ENCODE data around the gene TEX11. TPM values are rescaled to one million over a fixed set of nuclear protein-coding genes. Genes with fewer than 3 reads are reported as not detected.

TEX11 gene
- total RNA-seq, 1 experiment from 2014 or later: 0.03 TPM

DNA sequence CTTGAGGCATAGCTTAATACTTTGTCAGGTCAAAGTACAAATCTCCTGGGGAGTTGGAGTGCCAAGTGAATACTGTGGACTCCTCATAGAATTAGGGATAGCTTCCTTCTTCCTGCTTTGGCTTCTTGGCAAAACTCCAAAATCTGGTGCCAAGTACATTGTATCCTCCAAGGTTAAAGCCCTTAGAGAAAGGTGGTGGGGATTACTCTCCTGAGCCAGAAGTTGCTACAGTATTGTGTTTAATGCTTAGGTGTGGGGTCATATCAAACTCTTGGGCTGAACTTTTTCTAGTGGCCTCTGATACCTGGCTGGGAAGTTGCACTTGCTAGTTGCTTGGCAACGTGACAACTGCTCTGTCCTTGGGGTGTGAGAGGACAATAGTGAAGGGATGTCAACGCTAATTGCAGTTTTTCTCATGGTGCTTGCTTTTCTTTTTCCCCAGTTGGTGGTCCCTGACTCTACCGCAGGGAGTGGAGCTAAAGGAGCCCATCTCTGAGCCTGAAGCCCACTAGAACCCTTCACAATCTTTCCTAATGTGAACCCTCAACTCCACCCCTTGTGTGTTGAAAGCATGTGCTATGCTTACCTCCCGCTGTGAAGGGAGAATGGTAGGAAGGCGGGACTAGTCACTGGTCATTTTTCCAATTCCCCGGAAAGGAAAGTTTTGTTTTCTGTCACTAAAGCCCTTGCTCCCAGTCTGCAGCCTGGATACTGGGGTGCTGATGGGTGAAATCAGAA is 428.4 kb downstream of the TEX11 start:
- no peaks in the 10 kb centered on the region for H3K27me3 ChIP-seq (ENCODE audit: control insufficient read depth, insufficient read depth, low read length)
- peaks cover 2% of the 10 kb centered on the region for H3K36me3 ChIP-seq (replicated peaks; ENCODE audit: control insufficient read depth, insufficient read depth, low read length)
- DNase-seq: no peak
- H3K4me3 ChIP-seq (ENCODE audit: insufficient read depth, low read depth, low read length): no peak overlapping the region

DNA sequence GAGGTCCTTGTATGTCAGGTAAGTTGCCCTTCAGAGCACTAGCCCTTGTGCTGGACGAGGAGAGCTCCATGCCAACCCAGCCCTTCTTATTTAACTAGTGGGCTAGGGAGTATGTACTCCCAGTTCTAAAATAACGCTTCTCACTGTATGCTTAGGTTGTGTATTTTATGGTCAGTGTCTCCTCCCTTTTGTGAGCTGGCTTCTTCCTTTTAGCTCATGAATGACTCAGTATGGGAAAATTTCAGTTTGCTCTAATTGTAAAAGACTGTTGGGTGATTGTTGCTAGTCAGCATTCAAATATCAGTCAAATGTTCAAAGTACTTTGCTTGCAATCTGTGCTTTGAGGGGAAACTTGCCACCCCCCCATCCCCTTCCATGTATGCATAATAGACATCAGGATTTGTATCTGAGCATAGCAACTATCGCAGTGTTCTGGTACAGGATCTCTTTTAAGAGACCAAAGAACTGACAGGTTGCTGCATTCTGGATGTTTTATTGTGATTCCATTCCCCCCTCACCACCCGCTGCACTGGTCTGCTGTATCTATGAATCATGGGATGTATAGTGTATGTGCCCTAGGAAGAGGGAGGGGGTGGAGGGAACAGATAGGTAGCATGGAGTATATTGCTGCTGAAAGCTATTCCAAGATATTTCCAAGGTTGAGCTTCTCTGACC is 429.1 kb downstream of the TEX11 start:
- peaks cover 2% of the 10 kb centered on the region for H3K36me3 ChIP-seq (replicated peaks; ENCODE audit: control insufficient read depth, insufficient read depth, low read length)
- DNase-seq: no peak
- H3K4me3 ChIP-seq (ENCODE audit: insufficient read depth, low read depth, low read length): no peak overlapping the region
- no peaks in the 10 kb centered on the region for H3K27me3 ChIP-seq (ENCODE audit: control insufficient read depth, insufficient read depth, low read length)

Other genes with a start within 250 kb of the TEX11 start
- 51.6 and 71.6 TPM in 2 replicates for gene SLC7A3, start 22.4 kb upstream of the TEX11 start, total RNA-seq (2014; rRNA removed; shearing (Covaris generic))
- gene SNX12, start 159.6 kb upstream of the TEX11 start, total RNA-seq (2014; rRNA removed; shearing (Covaris generic)): 66.3 and 85.8 TPM in 2 replicates
- 15.4 and 18.6 TPM in 2 replicates for gene FOXO4, start 187.1 kb upstream of the TEX11 start, total RNA-seq (2014; rRNA removed; shearing (Covaris generic))
- 3.8 TPM in 1 of 2 replicates, not detected in the other for gene CXorf65, start 198.0 kb upstream of the TEX11 start, total RNA-seq (2014; rRNA removed; shearing (Covaris generic))
- not detected in 2 replicates for gene IL2RG, start 202.9 kb upstream of the TEX11 start, total RNA-seq (2014; rRNA removed; shearing (Covaris generic))
- 19.0 and 24.1 TPM in 2 replicates for gene MED12, start 209.9 kb upstream of the TEX11 start, total RNA-seq (2014; rRNA removed; shearing (Covaris generic))
- 2.9 and 4.6 TPM in 2 replicates for gene NLGN3, start 236.1 kb upstream of the TEX11 start, total RNA-seq (2014; rRNA removed; shearing (Covaris generic))

Measured in H7 (cell line).